SK-N-SH (cell line): ENCODE measurements around the gene CCDC74B.

Source experiments
- EP300 ChIP-seq, 2 experiments: IDR thresholded peaks; 2 replicates each; pipeline versions ENCODE4 v1.4.0 to v1.6.1; 2012; ENCODE audit warnings: borderline replicate concordance in 1 of 2, low read depth in 1 of 2, low read length in 1 of 2
- EZH2phosphoT487 ChIP-seq: fragments of 200-600 bp; sonication (generic); IDR thresholded peaks from 2 replicates; pipeline ENCODE4 v1.6.1; 2017; ENCODE audit warnings: low read depth, mixed run types, mild to moderate bottlenecking, antibody characterized with exemption, moderate library complexity, borderline replicate concordance
- JUND ChIP-seq: IDR thresholded peaks from 2 replicates; pipeline ENCODE4 v1.4.0; 2012
- TF ChIP-seq, protein P1 (sequence below): fragments of 200-600 bp; sonication (generic); IDR thresholded peaks from 2 replicates; pipeline ENCODE4 v1.6.1; 2017; ENCODE audit warnings: antibody characterized with exemption, mild to moderate bottlenecking, moderate library complexity
- TF ChIP-seq, protein P2 (sequence below): fragments of 150-350 bp; IDR thresholded peaks from 2 replicates; pipeline ENCODE4 v1.6.1; 2017; ENCODE audit warnings: antibody characterized with exemption, low read length, low read depth, borderline replicate concordance

DNA sequence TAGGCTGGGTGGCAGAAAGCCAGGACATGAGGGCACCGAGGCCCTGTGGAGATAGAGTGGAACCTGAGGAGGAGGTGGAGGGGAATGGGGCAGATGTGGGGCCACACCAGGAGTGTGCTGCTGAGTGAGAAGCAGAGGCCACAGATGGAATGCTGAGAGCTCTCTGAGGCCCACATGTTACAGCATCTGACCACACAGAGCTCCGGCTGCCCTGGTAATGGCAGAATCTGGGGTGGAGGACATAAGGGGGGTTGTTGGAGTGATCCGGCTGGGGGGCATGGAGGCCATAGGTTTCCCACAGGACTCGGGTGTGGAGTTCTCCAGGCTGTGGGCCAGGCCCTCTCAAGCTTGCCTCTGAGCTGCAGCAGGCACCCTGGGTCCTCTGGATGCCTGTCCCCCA, 41.0 kb upstream of the CCDC74B start:
- TF ChIP-seq EZH2phosphoT487 (no peak), JUND (no peak), EP300 (IDR thresholded peaks at IDR 0.05; ENCODE audit: borderline replicate concordance in 1 of 2, low read depth in 1 of 2, low read length in 1 of 2) (no peak)
- TF ChIP-seq, protein P1, sequence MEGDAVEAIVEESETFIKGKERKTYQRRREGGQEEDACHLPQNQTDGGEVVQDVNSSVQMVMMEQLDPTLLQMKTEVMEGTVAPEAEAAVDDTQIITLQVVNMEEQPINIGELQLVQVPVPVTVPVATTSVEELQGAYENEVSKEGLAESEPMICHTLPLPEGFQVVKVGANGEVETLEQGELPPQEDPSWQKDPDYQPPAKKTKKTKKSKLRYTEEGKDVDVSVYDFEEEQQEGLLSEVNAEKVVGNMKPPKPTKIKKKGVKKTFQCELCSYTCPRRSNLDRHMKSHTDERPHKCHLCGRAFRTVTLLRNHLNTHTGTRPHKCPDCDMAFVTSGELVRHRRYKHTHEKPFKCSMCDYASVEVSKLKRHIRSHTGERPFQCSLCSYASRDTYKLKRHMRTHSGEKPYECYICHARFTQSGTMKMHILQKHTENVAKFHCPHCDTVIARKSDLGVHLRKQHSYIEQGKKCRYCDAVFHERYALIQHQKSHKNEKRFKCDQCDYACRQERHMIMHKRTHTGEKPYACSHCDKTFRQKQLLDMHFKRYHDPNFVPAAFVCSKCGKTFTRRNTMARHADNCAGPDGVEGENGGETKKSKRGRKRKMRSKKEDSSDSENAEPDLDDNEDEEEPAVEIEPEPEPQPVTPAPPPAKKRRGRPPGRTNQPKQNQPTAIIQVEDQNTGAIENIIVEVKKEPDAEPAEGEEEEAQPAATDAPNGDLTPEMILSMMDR: no peak
- TF ChIP-seq, protein P2, sequence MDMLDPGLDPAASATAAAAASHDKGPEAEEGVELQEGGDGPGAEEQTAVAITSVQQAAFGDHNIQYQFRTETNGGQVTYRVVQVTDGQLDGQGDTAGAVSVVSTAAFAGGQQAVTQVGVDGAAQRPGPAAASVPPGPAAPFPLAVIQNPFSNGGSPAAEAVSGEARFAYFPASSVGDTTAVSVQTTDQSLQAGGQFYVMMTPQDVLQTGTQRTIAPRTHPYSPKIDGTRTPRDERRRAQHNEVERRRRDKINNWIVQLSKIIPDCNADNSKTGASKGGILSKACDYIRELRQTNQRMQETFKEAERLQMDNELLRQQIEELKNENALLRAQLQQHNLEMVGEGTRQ: no peak
